Fibroblast of skin of right biceps (primary cell): Measurements from ENCODE around the gene RPS6KC1.

ENCODE experiments used
- DNase-seq: peaks from one replicate; pipeline ENCODE4 v3.0.0-alpha.2; 2013

RPS6KC1 gene

DNA sequence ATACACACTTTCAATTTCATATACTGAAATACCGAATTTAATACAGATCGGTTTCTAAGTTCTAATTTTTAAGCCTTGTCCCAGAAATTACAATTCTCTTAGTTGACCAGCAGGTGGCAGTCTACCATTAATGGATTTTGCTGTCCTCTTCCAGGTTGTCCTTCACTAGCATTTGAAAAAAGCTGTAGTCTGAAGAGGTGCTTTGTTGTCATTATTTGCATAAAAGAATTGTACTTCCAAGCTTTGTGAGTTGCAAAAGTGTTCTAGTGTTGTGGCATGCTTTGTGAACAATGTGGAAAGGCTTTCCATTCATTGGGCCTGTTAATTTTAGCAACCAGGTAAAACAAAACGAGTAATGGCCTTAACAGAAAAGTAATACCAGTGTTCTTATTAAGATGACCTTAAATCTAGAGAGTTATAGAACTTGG, 193.6 kb downstream of the RPS6KC1 start:
- DNase-seq = peak; percentile 45

DNA sequence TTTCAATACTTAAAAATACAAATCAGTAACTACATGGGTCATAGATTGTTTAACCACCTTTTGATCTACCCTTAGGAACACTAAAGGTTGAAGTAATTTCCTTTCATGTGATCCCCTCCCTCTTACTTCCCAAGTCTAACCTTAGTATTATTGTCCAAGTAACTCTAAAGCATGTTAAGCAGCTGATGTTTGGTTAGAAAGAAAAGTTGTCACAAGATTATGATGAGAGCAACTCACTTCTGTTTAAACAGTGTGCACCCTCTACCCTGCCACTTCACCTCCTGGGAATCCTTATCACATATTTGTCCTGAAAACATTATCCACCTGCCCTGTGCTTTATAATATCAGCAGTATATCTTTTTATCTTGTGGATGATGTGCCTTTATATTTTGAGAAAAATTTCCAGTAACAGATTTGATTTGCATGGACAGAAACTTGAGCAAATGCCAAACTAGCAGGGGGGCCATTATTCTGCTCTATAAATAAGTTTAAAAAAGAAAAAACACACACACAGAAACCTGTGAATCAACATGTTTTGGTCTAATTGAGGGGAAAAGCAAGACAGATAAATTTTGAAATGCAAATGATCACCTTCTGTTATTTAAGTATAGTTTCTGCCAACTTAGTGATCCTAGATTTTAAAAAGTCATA, 194.3 kb downstream of the RPS6KC1 start:
- DNase-seq = no peak

DNA sequence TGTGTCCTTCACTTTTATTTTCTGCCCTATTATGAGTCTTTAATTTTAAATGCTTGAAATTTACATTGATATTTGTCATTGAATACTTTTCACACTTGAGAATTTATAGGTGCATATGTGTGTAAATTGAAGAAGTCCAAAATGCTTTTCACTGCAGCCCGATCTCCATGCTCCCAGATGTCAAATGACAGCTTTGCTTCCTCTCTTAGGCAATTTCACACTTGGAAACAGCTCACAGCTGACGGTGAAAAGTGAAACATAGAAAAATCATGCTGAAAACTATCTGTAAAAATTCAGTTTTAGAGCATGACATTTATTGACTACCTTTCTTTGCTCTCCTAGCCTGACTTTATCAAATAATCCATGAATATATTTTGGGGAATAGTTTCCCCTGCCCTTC, 196.0 kb downstream of the RPS6KC1 start:
- no peak for DNase-seq

DNA sequence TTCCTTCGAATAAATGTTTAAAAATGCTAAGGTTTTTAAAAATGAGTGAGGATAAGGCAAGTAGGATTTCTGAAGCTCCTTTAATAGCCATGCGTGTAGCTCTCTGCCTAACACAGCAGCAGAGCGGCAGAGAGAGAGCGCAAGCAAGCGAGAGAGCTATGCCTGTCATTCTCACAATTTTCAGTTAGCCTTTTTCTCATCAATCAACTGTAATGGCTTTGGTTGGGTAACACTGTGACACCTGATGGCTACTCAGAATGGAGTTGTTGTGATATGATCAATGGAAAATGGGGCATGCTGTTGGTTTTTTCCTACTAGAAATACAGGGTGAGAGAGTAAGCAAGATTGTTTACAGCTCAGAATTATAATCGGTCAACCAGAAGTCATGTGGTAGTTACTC, 198.4 kb downstream of the RPS6KC1 start:
- DNase-seq = no peak

DNA sequence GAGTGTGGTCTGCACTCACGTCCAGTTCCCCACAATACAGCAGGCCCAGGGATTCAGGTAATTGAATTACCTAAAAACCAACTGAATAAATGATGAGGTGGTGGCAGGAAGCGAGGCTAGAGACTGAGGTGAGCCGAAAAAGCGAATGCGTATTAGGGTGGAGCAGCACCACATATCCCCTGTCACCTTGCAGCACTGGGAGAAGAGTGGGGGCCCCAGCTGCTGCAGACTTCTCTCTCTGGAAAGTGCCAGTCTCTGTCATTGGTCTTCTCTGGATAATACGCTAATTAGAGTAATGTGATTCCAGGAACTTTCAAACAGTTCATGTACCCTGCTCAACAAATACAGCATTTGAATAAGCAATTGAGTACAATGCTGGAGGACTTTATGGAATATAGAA, 199.0 kb downstream of the RPS6KC1 start:
- no peak for DNase-seq

- DNase-seq = no peak
Observed at GRCh38 chr1:213250446-213250845, 199.4 kb downstream of the RPS6KC1 start.

- DNase-seq = peak; percentile 8
Observed at GRCh38 chr1:213251972-213252371, 200.9 kb downstream of the RPS6KC1 start.

- DNase-seq = no peak
Observed at GRCh38 chr1:213256438-213257087, 205.5 kb downstream of the RPS6KC1 start.

DNA sequence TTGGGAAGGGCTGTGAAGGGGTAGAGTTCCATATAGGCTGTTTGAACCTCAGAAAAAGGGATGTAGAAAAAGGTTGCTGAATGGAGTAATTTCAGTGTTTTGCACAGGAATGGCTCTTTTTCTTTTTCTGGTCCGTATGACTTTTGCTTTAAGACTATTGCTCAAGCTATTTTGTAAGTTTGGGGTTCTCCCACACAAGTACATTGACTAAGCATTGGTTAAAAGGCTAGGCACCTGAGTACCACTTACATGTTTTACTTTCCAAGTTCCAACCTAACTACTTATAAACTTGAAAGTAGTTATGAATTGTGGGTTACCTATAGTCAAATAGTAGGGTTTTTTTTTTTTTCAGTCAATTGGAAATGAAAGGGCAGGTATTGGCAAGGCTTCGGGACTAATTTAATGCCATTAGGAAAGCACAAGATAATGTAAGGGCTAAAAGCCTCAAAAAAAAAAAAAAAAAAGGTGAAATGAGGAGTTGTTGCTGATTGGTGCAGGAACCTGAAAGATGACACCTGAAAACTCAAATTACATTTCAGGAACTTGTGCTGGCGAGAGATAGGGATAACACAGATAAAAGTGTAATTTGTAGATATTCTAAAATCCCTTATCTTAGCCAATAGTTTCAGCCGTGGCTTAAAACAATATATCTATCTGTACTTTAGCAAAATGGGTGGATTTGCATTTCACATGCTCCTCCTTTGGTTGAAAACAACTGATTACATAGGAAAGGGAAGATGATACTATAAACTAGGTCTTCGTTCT, 209.5 kb downstream of the RPS6KC1 start:
- no peak for DNase-seq

GRCh38 chr1:213264531-213264930, 213.5 kb downstream of the RPS6KC1 start:
- DNase-seq = no peak

GRCh38 chr1:213266983-213267772, 216.1 kb downstream of the RPS6KC1 start:
- DNase-seq = no peak

- DNase-seq = peak; percentile 80
Observed at GRCh38 chr1:213268221-213268620, 217.2 kb downstream of the RPS6KC1 start.

DNA sequence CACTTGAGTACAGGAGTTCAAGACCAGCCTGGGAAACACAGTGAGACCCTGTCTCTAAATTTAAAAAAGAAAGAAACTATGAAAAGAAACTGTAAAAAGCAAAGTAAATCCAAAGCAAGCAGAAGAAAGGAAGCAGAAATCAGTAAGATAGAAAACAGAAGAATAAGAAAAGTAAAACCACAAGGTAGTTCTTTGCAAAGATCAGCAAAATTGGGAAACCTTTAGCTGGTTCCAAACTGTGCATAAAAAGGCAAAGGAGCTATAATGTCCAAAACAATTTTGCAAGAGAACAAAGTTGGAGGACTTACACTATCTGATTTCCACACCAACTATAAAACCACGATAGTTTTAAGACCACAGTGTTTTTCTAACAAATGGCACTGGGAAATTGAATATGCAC, 218.8 kb downstream of the RPS6KC1 start:
- no peak for DNase-seq

DNA sequence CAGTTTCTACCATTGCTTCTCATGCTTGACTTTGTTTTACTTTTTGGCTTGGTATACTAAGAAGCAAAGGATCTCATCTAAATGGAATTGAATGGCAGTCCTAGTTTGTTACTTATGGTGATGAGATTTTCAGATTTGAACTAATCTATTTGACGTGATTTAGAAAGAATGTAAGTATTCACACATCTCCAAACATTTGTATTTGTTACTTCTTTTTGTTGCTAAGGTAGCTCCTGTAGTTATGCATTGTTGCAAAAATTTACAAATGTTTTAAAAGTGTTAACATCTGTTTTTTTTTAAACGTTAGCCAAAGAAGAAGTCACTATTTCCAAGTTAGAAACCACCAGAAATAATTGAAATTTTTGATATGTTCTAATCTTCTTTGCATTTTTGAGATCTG, 222.5 kb downstream of the RPS6KC1 start:
- peak; percentile 22 for DNase-seq

- DNase-seq = no peak
Observed at GRCh38 chr1:213274140-213274539, 223.1 kb downstream of the RPS6KC1 start.

GRCh38 chr1:213275293-213275692, 224.3 kb downstream of the RPS6KC1 start:
- no peak for DNase-seq

DNA sequence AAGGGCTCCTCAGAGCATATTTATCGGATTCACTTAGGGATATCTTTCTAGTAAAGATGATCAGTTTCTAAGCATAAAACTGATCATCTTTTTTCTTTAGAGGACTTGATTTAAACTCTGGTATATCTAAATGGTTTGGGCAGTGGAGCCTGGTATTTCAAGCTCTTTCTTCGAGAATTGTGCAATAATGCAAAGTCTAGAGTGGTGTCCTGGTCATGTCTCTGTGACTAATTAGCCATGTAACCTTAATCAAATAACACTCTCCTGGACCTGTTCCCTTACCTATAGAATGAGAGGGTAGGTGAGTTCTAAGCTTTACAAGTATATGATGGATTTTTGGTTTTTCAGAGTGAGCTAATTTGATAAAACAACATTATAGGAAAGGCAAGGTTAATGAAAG, 225.2 kb downstream of the RPS6KC1 start:
- no peak for DNase-seq

DNA sequence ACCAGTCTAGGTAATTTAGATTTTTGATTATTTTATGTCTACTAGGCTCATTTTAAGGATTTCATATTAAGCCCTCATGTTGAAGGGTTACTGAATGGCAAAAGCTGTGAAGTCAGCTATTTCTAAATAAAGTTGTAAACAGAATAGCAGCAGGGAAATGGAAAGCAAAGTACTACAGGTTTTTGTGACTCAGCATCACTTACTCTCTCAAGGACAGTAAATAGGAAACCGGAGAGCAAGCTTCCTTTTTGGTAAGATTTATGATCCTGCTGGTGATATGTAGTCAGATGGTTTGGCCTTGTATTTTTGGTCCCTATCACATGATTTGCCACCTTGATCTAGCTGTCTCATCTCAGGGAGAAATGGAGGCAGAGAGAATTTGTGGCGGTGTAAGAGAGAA, 226.0 kb downstream of the RPS6KC1 start:
- no peak for DNase-seq

DNA sequence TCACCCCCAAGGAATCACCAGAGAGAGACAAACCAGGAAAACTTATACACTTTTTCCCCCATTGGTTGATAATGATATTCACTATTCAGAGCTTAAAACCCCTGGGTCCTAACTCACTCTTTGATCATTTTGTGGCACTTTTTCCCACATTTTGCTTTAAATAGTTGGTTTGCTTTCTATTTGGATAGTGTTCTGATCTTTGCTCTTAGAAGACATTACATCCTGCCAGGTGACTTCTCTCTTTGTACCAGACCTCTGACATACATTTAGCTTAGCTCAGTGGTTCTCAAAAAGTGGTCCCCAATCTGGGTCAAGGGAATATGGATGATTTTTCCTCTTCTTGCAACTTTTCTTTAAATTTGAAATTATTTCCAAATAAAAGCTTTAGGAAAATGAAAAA, 228.4 kb downstream of the RPS6KC1 start:
- no peak for DNase-seq

GRCh38 chr1:213281640-213282301, 230.7 kb downstream of the RPS6KC1 start:
- no peak for DNase-seq

DNA sequence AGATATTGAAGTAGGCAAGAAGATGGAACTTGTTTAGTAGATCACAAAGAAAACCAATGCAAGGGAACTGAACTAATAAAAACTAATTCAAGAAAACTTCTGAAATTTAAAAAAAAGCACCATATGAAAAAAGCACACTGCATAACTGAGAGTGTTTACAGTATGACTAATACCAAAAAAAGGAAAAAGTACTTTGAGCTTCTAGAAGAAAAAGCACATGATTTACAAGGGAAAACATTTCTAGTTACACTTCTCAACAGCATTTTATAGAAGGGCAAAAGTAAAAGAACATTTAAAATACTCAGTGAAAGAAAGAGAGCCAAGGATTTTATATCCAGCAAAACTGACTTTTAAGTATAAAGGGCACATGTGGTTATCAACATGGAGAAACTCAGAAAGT, 233.6 kb downstream of the RPS6KC1 start:
- DNase-seq = peak; percentile 41

GRCh38 chr1:213286235-213286634, 235.2 kb downstream of the RPS6KC1 start:
- DNase-seq = no peak

DNA sequence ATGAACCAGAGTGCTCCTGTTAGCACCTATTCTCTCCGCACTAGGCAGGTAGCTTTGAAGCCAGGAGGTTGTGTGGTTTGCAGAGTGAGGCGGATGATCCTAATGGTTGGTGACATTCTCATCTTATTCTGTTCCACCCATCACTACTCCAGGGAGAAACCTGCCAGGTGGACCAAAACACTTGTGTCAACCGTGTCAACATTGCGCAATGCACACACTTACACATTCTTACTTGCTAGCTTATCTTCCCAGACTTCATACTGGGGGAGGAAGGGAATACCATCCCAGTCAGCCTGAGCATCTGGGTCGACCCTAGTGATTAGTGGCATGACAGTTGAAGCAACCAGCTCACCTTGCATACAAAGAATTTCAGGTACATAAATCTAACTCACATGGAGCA, 236.9 kb downstream of the RPS6KC1 start:
- no peak for DNase-seq
